Panc1 (cell line): Measurements from ENCODE around the gene ALPK1. TPM values are rescaled to one million over a fixed set of nuclear protein-coding genes. Genes with fewer than 3 reads are reported as not detected.

ENCODE experiments used
- ATAC-seq: fragments of 200-7000 bp; cut with Tn5 transposase; 2 replicates; pipeline ENCODE4 v1.9.1; 2020; ENCODE audit warnings: mild to moderate bottlenecking, moderate library complexity
- BruUV-seq: library from RNA; stranded (reverse); fragments of 400-500 nt; replicated peaks from 2 replicates; lab custom pipeline; 2021; lab: Mats Ljungman, UMichigan
- CTCF ChIA-PET: fragments of 300-600 bp; sonication (Branson Sonifier 250); formaldehyde crosslinking; loops from one replicate; lab custom pipeline; 2022; ENCODE audit warnings: antibody characterized with exemption; lab: Charles Lee
- POLR2A ChIA-PET: fragments of 300-600 bp; sonication (Branson Sonifier 250); formaldehyde crosslinking; loops from one replicate; lab custom pipeline; 2022; ENCODE audit warnings: antibody characterized with exemption; lab: Charles Lee
- DNase-seq: peaks from one replicate; pipeline ENCODE4 v3.0.0-alpha.2; 2010; ENCODE audit warnings: low read depth, low spot score
- H3K27ac ChIP-seq: 2 replicates; pipeline ENCODE4 v1.5.1; 2011; ENCODE audit warnings: mild to moderate bottlenecking, low read length, inconsistent platforms
- H3K27me3 ChIP-seq: fragments of 200-500 bp; sonication (Bioruptor generic); 2 replicates; pipeline ENCODE4 v1.6.0; 2014; ENCODE audit warnings: low read length, inconsistent platforms; ENCODE audit not compliant: control insufficient read depth, insufficient read depth
- H3K36me3 ChIP-seq: fragments of 200-500 bp; sonication (Bioruptor generic); 2 replicates; pipeline ENCODE4 v1.5.1; 2014; ENCODE audit warnings: inconsistent platforms, mild to moderate bottlenecking, low read length, moderate library complexity; ENCODE audit not compliant: control insufficient read depth, insufficient read depth
- H3K4me1 ChIP-seq: 2 replicates; pipeline ENCODE4 v1.5.1; 2011; ENCODE audit warnings: inconsistent platforms, mild to moderate bottlenecking, low read length, moderate library complexity; ENCODE audit not compliant: control insufficient read depth, insufficient read depth
- H3K4me3 ChIP-seq, 2 experiments: 2 replicates each; pipeline ENCODE4 v1.5.1; 2011 to 2012; ENCODE audit warnings: low read depth in 2 of 2, low read length in 2 of 2, mild to moderate bottlenecking in 2 of 2, inconsistent platforms in 1 of 2, moderate library complexity in 1 of 2
- H3K9me3 ChIP-seq: fragments of 200-500 bp; sonication (Bioruptor generic); 2 replicates; pipeline ENCODE4 v1.5.1; 2014; ENCODE audit warnings: low read depth, mild to moderate bottlenecking, inconsistent platforms, low read length, moderate library complexity; ENCODE audit not compliant: control insufficient read depth, insufficient read depth
- POLR2AphosphoS5 ChIP-seq: IDR thresholded peaks from 2 replicates; pipeline ENCODE4 v1.6.1; 2012; ENCODE audit warnings: mild to moderate bottlenecking, low read depth, low read length, moderate library complexity
- REST ChIP-seq, 2 experiments: IDR thresholded peaks; 2 replicates each; pipeline ENCODE4 v1.6.1; 2011 to 2012; ENCODE audit warnings: low read depth in 2 of 2, control low read depth in 1 of 2, low read length in 1 of 2, mild to moderate bottlenecking in 1 of 2, moderate library complexity in 1 of 2; ENCODE audit not compliant: insufficient read depth in 1 of 2
- SIN3A ChIP-seq: IDR thresholded peaks from 2 replicates; pipeline ENCODE4 v1.6.1; 2012; ENCODE audit warnings: low read depth, mild to moderate bottlenecking, low read length, moderate library complexity, borderline replicate concordance; ENCODE audit not compliant: insufficient read depth
- TCF7L2 ChIP-seq: IDR thresholded peaks from 2 replicates; pipeline ENCODE4 v1.6.1; 2011; ENCODE audit warnings: mild to moderate bottlenecking, low read depth, low read length, inconsistent platforms
- in situ Hi-C: cut with HindIII; loops from 2 replicates; pipeline ENCODE4 v1.10.0; 2016; ENCODE audit warnings: low sequenced_read_pairs, low pct_unique_long_range_greater_than_20kb
- intact Hi-C: fragments of 100-400 bp; cut with micrococcal nuclease; formaldehyde crosslinking; loops from one replicate; pipeline ENCODE4 v1.10.0; 2022; ENCODE audit not compliant: unreplicated experiment
- total RNA-seq: library from RNA; stranded (reverse); gene quantifications from one replicate; pipeline ENCODE4 v1.2.1, GENCODE V29; 2021; ENCODE audit not compliant: unreplicated experiment
- TF ChIP-seq, protein P1 (sequence below): fragments of 450-650 bp; IDR thresholded peaks from 2 replicates; pipeline ENCODE4 v1.5.1; 2017; ENCODE audit warnings: mild to moderate bottlenecking

The ALPK1 gene
- total RNA-seq, 1 experiment from 2014 or later = 1.4 TPM

DNA sequence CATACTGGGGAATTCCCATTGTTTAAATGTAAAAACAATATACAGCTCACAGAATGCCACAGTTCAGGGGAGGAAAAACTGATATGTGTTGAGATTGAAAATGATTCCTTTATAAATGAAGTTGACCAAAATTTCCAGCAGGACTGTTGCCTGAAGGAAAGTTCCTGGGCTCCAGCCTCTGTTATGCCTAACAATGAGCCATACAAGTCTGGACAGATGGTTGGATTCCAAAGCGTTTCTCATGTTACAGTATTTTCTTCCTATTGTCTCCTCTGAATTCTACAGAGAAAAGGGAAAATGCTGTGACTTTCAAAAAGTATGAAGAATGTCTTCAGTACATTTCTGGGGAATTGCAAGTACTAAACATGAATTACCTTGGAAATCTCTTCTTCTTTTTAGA, 73.3 kb downstream of the ALPK1 start:
- H3K27me3 ChIP-seq = no peaks in the 10 kb centered on the region
- intact Hi-C loops (no loop called here), in situ Hi-C loops (no loop called here)
- no TSS peak for BruUV-seq
- no peak for TF ChIP-seq TCF7L2
- no peak overlapping the region for H3K27ac ChIP-seq
- DNase-seq (no peak), ATAC-seq (no peak)
- ChIA-PET CTCF (no interaction called here), POLR2A (no interaction called here)
- no peak overlapping the region for H3K4me3 ChIP-seq
- no peaks in the 10 kb centered on the region for H3K4me1 ChIP-seq
- H3K36me3 ChIP-seq = no peaks in the 10 kb centered on the region
- H3K9me3 ChIP-seq = no peaks in the 10 kb centered on the region

- intact Hi-C loops (no loop called here), in situ Hi-C loops (no loop called here)
- no peaks in the 10 kb centered on the region for H3K27me3 ChIP-seq
- DNase-seq (no peak), ATAC-seq (no peak)
- BruUV-seq = no TSS peak
- H3K4me1 ChIP-seq = no peaks in the 10 kb centered on the region
- H3K36me3 ChIP-seq = no peaks in the 10 kb centered on the region
- H3K4me3 ChIP-seq = no peak overlapping the region
- no peaks in the 10 kb centered on the region for H3K9me3 ChIP-seq
- CTCF ChIA-PET = no interaction called here
- no peak for TF ChIP-seq POLR2AphosphoS5
- TF ChIP-seq, protein P1, sequence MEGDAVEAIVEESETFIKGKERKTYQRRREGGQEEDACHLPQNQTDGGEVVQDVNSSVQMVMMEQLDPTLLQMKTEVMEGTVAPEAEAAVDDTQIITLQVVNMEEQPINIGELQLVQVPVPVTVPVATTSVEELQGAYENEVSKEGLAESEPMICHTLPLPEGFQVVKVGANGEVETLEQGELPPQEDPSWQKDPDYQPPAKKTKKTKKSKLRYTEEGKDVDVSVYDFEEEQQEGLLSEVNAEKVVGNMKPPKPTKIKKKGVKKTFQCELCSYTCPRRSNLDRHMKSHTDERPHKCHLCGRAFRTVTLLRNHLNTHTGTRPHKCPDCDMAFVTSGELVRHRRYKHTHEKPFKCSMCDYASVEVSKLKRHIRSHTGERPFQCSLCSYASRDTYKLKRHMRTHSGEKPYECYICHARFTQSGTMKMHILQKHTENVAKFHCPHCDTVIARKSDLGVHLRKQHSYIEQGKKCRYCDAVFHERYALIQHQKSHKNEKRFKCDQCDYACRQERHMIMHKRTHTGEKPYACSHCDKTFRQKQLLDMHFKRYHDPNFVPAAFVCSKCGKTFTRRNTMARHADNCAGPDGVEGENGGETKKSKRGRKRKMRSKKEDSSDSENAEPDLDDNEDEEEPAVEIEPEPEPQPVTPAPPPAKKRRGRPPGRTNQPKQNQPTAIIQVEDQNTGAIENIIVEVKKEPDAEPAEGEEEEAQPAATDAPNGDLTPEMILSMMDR = no peak
- no peak for TF ChIP-seq SIN3A
- TF ChIP-seq TCF7L2 = no peak
- TF ChIP-seq REST (IDR thresholded peaks at IDR 0.05; ENCODE audit: insufficient read depth in 1 of 2, low read depth in 2 of 2, low read length in 1 of 2) = no peak
- no peak overlapping the region for H3K27ac ChIP-seq
- POLR2A ChIA-PET = no interaction called here
These were observed 74.2 kb downstream of the ALPK1 start for GRCh38 chr4:112371361-112371760.

DNA sequence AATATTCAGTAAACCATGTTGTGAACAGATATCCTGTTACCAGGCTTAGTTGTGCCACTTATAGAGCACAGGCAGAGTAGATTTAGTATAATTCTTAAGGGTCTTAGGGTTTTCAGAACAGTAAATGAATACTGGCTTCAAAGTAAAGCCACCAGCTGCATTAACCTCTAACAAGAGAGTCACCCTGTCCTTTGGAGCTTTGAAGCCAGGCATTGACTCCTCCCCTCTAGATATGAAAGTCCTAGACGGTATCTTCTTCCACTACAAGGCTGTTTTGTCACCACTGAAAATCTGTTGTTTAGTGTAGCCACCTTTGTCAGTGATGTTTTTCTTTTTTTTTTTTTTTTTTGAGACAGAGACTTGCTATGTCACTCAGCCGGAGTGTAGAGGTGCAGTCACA, 77.7 kb downstream of the ALPK1 start:
- no peak for DNase-seq
- ATAC-seq = no peak
- Histone ChIP-seq H3K4me1 (no peaks in the 10 kb centered on the region), H3K27me3 (no peaks in the 10 kb centered on the region), H3K27ac (no peak overlapping the region), H3K9me3 (no peaks in the 10 kb centered on the region), H3K36me3 (no peaks in the 10 kb centered on the region), H3K4me3 (no peak overlapping the region)
- ChIA-PET CTCF (interaction anchor here (0.7 kb wide), 1 partner anchor 276 kb away, joined by 11 read pairs; no protein-coding TSS in a partner anchor), POLR2A (no interaction called here)
- in situ Hi-C loops (no loop called here), intact Hi-C loops (no loop called here)
- BruUV-seq = no TSS peak
- TF ChIP-seq SIN3A (no peak), REST (IDR thresholded peaks at IDR 0.05; ENCODE audit: insufficient read depth in 1 of 2, low read depth in 2 of 2, low read length in 1 of 2) (no peak), TCF7L2 (no peak), POLR2AphosphoS5 (no peak)
- TF ChIP-seq, protein P1 = no peak
